ENCODE data around the gene ALDH3B2.
"Not testable (repeated sequence)": the region's sequence is repeated elsewhere in the genome, so short reads cannot be mapped to it uniquely, and the experiment has no call there.

DNA sequence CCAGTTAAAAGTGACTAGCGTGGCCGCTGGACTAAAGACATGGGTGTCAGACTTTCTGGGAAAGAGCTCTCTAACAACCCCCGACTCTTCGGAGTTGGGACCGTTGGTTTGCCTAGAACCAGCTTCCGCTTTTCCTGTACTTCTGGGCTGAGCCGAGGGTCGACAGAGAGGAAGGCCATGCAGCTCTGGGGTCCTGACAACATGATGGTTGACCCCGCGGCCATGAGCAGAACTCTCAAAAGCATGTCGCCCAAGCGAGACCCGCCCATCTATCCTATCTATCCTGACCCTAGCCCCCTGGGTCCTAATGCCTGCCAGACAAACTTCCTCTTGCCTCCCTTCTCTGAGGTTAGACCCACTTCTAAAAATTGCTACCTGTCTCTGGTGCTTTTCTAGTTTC, 53.8 kb downstream of the ALDH3B2 start:
- TF ChIP-seq, protein P1, sequence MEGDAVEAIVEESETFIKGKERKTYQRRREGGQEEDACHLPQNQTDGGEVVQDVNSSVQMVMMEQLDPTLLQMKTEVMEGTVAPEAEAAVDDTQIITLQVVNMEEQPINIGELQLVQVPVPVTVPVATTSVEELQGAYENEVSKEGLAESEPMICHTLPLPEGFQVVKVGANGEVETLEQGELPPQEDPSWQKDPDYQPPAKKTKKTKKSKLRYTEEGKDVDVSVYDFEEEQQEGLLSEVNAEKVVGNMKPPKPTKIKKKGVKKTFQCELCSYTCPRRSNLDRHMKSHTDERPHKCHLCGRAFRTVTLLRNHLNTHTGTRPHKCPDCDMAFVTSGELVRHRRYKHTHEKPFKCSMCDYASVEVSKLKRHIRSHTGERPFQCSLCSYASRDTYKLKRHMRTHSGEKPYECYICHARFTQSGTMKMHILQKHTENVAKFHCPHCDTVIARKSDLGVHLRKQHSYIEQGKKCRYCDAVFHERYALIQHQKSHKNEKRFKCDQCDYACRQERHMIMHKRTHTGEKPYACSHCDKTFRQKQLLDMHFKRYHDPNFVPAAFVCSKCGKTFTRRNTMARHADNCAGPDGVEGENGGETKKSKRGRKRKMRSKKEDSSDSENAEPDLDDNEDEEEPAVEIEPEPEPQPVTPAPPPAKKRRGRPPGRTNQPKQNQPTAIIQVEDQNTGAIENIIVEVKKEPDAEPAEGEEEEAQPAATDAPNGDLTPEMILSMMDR (conservative IDR thresholded peaks at IDR 0.05; ENCODE audit: low read length), result not testable (repeated sequence)
- not testable (repeated sequence) for TF ChIP-seq EZH2phosphoT487 (IDR thresholded peaks at IDR 0.05; ENCODE audit: borderline replicate concordance, low read depth, low read length)

Data from OCI-LY7 (cell line).